Upper lobe of left lung (tissue), 4 donors: ENCODE measurements around the gene REN.

ENCODE experiments used
- EP300 ChIP-seq, 4 donors: sonication (generic); formaldehyde crosslinking; IDR thresholded peaks; one replicate each; pipeline ENCODE4 v1.5.1; 2017; ENCODE audit warnings: antibody characterized with exemption in 4 of 4, control low read depth in 2 of 4
- POLR2A ChIP-seq, 4 donors: fragments of 450-650 bp; IDR thresholded peaks; one replicate each; pipeline ENCODE4 v1.5.1; 2016 to 2017; ENCODE audit warnings: antibody characterized with exemption in 4 of 4, mild to moderate bottlenecking in 2 of 4
- POLR2AphosphoS5 ChIP-seq, 2 donors: sonication (generic); formaldehyde crosslinking; IDR thresholded peaks; one replicate each; pipeline ENCODE4 v1.5.1; 2017; ENCODE audit warnings: antibody characterized with exemption in 2 of 2
- TF ChIP-seq, protein P1 (sequence below), 6 experiments: fragments of 450-650 bp in 4 of 6; fragments of 200-600 bp in 2 of 6; sonication (generic) in 2 of 6; IDR thresholded peaks; one replicate each; pipeline ENCODE4 v1.5.1; 2016 to 2019; ENCODE audit warnings: antibody characterized with exemption in 6 of 6

DNA sequence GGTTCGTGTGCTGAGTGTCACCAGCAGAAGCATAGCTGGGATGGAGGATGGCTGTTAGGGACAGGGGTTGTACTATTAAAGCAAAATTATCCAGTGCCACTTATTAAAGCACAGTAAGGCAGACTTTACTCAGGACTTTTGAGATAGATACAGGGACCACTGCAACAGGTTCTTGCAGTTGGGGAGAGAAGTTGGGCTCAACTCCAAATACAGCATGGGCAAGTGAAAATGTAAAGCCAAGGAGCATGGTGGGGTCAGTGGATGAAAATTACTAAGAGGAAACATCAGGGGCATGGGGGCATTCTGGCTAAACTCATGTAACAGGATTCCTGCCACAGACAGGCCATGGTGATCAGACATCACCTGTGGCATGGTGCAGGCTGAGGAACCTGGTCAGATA lies 15.0 kb upstream of the REN start:
- TF ChIP-seq, protein P1, sequence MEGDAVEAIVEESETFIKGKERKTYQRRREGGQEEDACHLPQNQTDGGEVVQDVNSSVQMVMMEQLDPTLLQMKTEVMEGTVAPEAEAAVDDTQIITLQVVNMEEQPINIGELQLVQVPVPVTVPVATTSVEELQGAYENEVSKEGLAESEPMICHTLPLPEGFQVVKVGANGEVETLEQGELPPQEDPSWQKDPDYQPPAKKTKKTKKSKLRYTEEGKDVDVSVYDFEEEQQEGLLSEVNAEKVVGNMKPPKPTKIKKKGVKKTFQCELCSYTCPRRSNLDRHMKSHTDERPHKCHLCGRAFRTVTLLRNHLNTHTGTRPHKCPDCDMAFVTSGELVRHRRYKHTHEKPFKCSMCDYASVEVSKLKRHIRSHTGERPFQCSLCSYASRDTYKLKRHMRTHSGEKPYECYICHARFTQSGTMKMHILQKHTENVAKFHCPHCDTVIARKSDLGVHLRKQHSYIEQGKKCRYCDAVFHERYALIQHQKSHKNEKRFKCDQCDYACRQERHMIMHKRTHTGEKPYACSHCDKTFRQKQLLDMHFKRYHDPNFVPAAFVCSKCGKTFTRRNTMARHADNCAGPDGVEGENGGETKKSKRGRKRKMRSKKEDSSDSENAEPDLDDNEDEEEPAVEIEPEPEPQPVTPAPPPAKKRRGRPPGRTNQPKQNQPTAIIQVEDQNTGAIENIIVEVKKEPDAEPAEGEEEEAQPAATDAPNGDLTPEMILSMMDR (IDR thresholded peaks at IDR 0.05) = no peak
- TF ChIP-seq POLR2A (IDR thresholded peaks at IDR 0.05) = no peak
- TF ChIP-seq POLR2AphosphoS5 (IDR thresholded peaks at IDR 0.05) = no peak
- no peak for TF ChIP-seq EP300 (IDR thresholded peaks at IDR 0.05)
